GM23338 (cell line): ENCODE measurements around the gene SH3RF3. TPM values are rescaled to one million over a fixed set of nuclear protein-coding genes. Genes with fewer than 3 reads are reported as not detected.
A peak's percentile ranks its signal among the peaks of the same experiment; 100 is the strongest.
"Not testable (repeated sequence)": the region's sequence is repeated elsewhere in the genome, so short reads cannot be mapped to it uniquely, and the experiment has no call there.

Experiments used
- ATAC-seq: fragments of 200-7000 bp; cut with Tn5 transposase; 3 replicates; pipeline ENCODE4 v1.9.1; 2020
- DNase-seq: peaks from one replicate; pipeline ENCODE4 v3.0.0-alpha.2; 2015; ENCODE audit warnings: low spot score
- H2AFZ ChIP-seq: fragments of 200-600 bp; sonication (generic); 2 replicates; pipeline ENCODE4 v1.8.0; 2016; ENCODE audit warnings: antibody characterized with exemption, mild to moderate bottlenecking, moderate library complexity
- H3F3A ChIP-seq: fragments of 200-600 bp; sonication (generic); replicated peaks from 2 replicates; pipeline ENCODE4 v1.8.0; 2017; ENCODE audit warnings: antibody characterized with exemption, mixed run types, low read depth
- H3K27ac ChIP-seq: fragments of 200-600 bp; sonication (generic); 2 replicates; pipeline ENCODE4 v1.6.1; 2016; ENCODE audit warnings: low read depth
- H3K27me3 ChIP-seq: fragments of 200-600 bp; sonication (generic); 2 replicates; pipeline ENCODE4 v1.8.0; 2016; ENCODE audit warnings: mild to moderate bottlenecking, mixed run types, moderate library complexity; ENCODE audit not compliant: insufficient read depth
- H3K36me3 ChIP-seq: fragments of 200-600 bp; sonication (generic); 2 replicates; pipeline ENCODE4 v1.8.0; 2016; ENCODE audit warnings: mild to moderate bottlenecking; ENCODE audit not compliant: insufficient read depth
- H3K4me1 ChIP-seq: fragments of 200-600 bp; sonication (generic); 2 replicates; pipeline ENCODE4 v1.8.0; 2016; ENCODE audit warnings: mild to moderate bottlenecking, moderate library complexity; ENCODE audit not compliant: insufficient read depth
- H3K4me2 ChIP-seq: fragments of 200-600 bp; sonication (generic); 2 replicates; pipeline ENCODE4 v1.7.1; 2017; ENCODE audit warnings: mixed run types
- H3K4me3 ChIP-seq: fragments of 200-600 bp; sonication (generic); 2 replicates; pipeline ENCODE4 v1.6.1; 2016; ENCODE audit warnings: mixed run types
- H3K79me2 ChIP-seq: fragments of 200-600 bp; sonication (generic); replicated peaks from 2 replicates; pipeline ENCODE4 v1.8.0; 2017; ENCODE audit warnings: mild to moderate bottlenecking; ENCODE audit not compliant: insufficient read depth
- H3K9me2 ChIP-seq: fragments of 200-600 bp; sonication (generic); 2 replicates; pipeline ENCODE4 v1.8.0; 2017; ENCODE audit not compliant: insufficient read depth
- H4K20me1 ChIP-seq: fragments of 200-600 bp; sonication (generic); replicated peaks from 2 replicates; pipeline ENCODE4 v1.8.0; 2017; ENCODE audit warnings: mild to moderate bottlenecking; ENCODE audit not compliant: insufficient read depth
- H3K27ac Mint-ChIP-seq: 2 replicates; pipeline ENCODE4 v1.8.0; 2020; ENCODE audit warnings: inconsistent platforms, mild to moderate bottlenecking, moderate library complexity, mixed read lengths
- H3K27me3 Mint-ChIP-seq: 3 replicates; pipeline ENCODE4 v1.8.0; 2022; ENCODE audit warnings: low read depth, mild to moderate bottlenecking, moderate library complexity, mixed read lengths, inconsistent platforms; ENCODE audit not compliant: insufficient read depth, poor library complexity
- H3K36me3 Mint-ChIP-seq: 3 replicates; pipeline ENCODE4 v1.8.0; 2021; ENCODE audit warnings: low read depth, mild to moderate bottlenecking, inconsistent platforms, moderate library complexity, mixed read lengths
- H3K4me1 Mint-ChIP-seq: 3 replicates; pipeline ENCODE4 v1.8.0; 2020; ENCODE audit warnings: mild to moderate bottlenecking, inconsistent platforms, mixed read lengths
- H3K4me3 Mint-ChIP-seq: 3 replicates; pipeline ENCODE4 v1.8.0; 2021; ENCODE audit warnings: moderate library complexity, mild to moderate bottlenecking, inconsistent platforms, mixed read lengths
- H3K9me3 Mint-ChIP-seq: 3 replicates; pipeline ENCODE4 v1.8.0; 2020; ENCODE audit warnings: moderate library complexity, mild to moderate bottlenecking, inconsistent platforms, mixed read lengths
- EZH2phosphoT487 ChIP-seq: fragments of 200-600 bp; sonication (generic); IDR thresholded peaks from one replicate; pipeline ENCODE4 v1.8.1; 2018; ENCODE audit warnings: antibody characterized with exemption; ENCODE audit not compliant: unreplicated experiment
- REST ChIP-seq: IDR thresholded peaks from one replicate; pipeline ENCODE4 v1.6.1; 2018; ENCODE audit warnings: antibody characterized with exemption; ENCODE audit not compliant: unreplicated experiment
- ZNF331 ChIP-seq: fragments of 250-450 bp; sonication (Bioruptor Pico); IDR thresholded peaks from 2 replicates; pipeline ENCODE4 v1.5.0; 2020; ENCODE audit warnings: low read depth, mild to moderate bottlenecking, moderate library complexity
- ZNF462 ChIP-seq: fragments of 250-450 bp; sonication (Bioruptor Pico); IDR thresholded peaks from 2 replicates; pipeline ENCODE4 v1.5.0; 2020; ENCODE audit warnings: mild to moderate bottlenecking, moderate library complexity
- polyA plus RNA-seq: library from polyadenylated mRNA; unstranded; fragments of >200 nt; fragmentation: Nextera tagmentation; extraction: Ambion mirVana; gene quantifications from 2 replicates; pipeline ENCODE4 v1.2.1, GENCODE V29; 2016
- total RNA-seq: library from RNA; depleted of rRNA; stranded (reverse); fragments of >200 nt; shearing (Covaris generic); gene quantifications from 2 replicates; pipeline ENCODE4 v1.2.3, GENCODE V29; 2014

Gene SH3RF3
- total and polyA plus RNA-seq, 2 experiments from 2014 or later: 0.11 to 0.63 TPM

- no peak overlapping the region for H3K27ac ChIP-seq
- H3K4me1 ChIP-seq: no peaks in the 10 kb centered on the region
- Mint-ChIP-seq H3K27ac (no peak overlapping the region), H3K4me1 (peaks cover 3% of the 10 kb centered on the region; the same call in 2 of the 3 replicates), H3K4me3 (no peak overlapping the region), H3K9me3 (no peaks in the 10 kb centered on the region), H3K27me3 (peaks cover 5% of the 10 kb centered on the region), H3K36me3 (no peaks in the 10 kb centered on the region)
- H3K79me2 ChIP-seq: no peaks in the 10 kb centered on the region
- no peak overlapping the region for H3K4me3 ChIP-seq
- no peak for TF ChIP-seq ZNF331
- TF ChIP-seq REST: no peak
- no peak for TF ChIP-seq EZH2phosphoT487
- ATAC-seq (peak; percentile 36; the same call in 2 of the 3 replicates), DNase-seq (no peak)
- no peaks in the 10 kb centered on the region for H4K20me1 ChIP-seq
- H3K9me2 ChIP-seq: 0 out of 2 replicates have a peak, but pooled peaks cover 2% of the 10 kb centered on the region
- no peak overlapping the region for H3K4me2 ChIP-seq
- no peak overlapping the region for H2AFZ ChIP-seq
- H3K27me3 ChIP-seq: no peaks in the 10 kb centered on the region
- no peaks in the 10 kb centered on the region for H3F3A ChIP-seq
- no peaks in the 10 kb centered on the region for H3K36me3 ChIP-seq
Observed at GRCh38 chr2:109223490-109223889, 94.5 kb downstream of the SH3RF3 start.

GRCh38 chr2:109224341-109224740 lies 95.3 kb downstream of the SH3RF3 start:
- not testable (repeated sequence) for H3K9me2 ChIP-seq, ATAC-seq

GRCh38 chr2:109225170-109225782 lies 96.3 kb downstream of the SH3RF3 start:
- H3K4me3 ChIP-seq: no peak overlapping the region
- H3K4me1 ChIP-seq: peaks cover 10% of the 10 kb centered on the region; the same call in 1 of the 2 replicates
- no peak overlapping the region for H2AFZ ChIP-seq
- H3F3A ChIP-seq: no peaks in the 10 kb centered on the region
- ATAC-seq (no peak), DNase-seq (no peak)
- Mint-ChIP-seq H3K4me1 (peaks cover 14% of the 10 kb centered on the region), H3K9me3 (no peaks in the 10 kb centered on the region), H3K4me3 (no peak overlapping the region), H3K27me3 (no peaks in the 10 kb centered on the region), H3K36me3 (no peaks in the 10 kb centered on the region), H3K27ac (no peak overlapping the region)
- no peak overlapping the region for H3K27ac ChIP-seq
- no peak overlapping the region for H3K4me2 ChIP-seq
- no peaks in the 10 kb centered on the region for H3K36me3 ChIP-seq
- no peaks in the 10 kb centered on the region for H3K27me3 ChIP-seq
- no peaks in the 10 kb centered on the region for H3K79me2 ChIP-seq
- 0 out of 2 replicates have a peak, but pooled peaks cover 5% of the 10 kb centered on the region for H3K9me2 ChIP-seq
- no peaks in the 10 kb centered on the region for H4K20me1 ChIP-seq
- no peak for TF ChIP-seq ZNF462 (CRISPR knock-in tag)

More at GRCh38 chr2:109224341-109224740, 95.3 kb downstream of the SH3RF3 start:
- not testable (repeated sequence) for H3K27me3 ChIP-seq, H4K20me1 ChIP-seq, DNase-seq, H3K4me2 ChIP-seq, H2AFZ ChIP-seq, H3K36me3 ChIP-seq, H3K4me3 ChIP-seq, H3K4me3 Mint-ChIP-seq, H3K27ac Mint-ChIP-seq, H3K27me3 Mint-ChIP-seq, H3K79me2 ChIP-seq, H3K4me1 ChIP-seq, H3F3A ChIP-seq, H3K9me3 Mint-ChIP-seq, H3K27ac ChIP-seq, H3K36me3 Mint-ChIP-seq
- peaks cover 12% of the 10 kb centered on the region for H3K4me1 Mint-ChIP-seq
